ENCODE measurements around the gene RPS6KA4. TPM values are rescaled to one million over a fixed set of nuclear protein-coding genes. Genes with fewer than 3 reads are reported as not detected.

RPS6KA4 gene
- total and polyA plus RNA-seq, 2 of the 13 experiments (the other 11 are each of a cell fraction or from before 2014, with no cell fraction given) = 8.9 to 14.2 TPM

GRCh38 chr11:64419818-64420485, 61.0 kb downstream of the RPS6KA4 start:
- H3K4me3 ChIP-seq (replicated peaks in 1 of 3; ENCODE audit: insufficient read depth in 1 of 3, low read depth in 2 of 3, low read length in 3 of 3) = no peak overlapping the region
- H3K4me2 ChIP-seq (ENCODE audit: low read depth, low read length) = no peak overlapping the region
- TF ChIP-seq MLLT10 (CRISPR knock-in tag; IDR thresholded peaks at IDR 0.05) = no peak
- peak; percentile 97 for TF ChIP-seq ATF7 (IDR thresholded peaks at IDR 0.05)
- no peak for TF ChIP-seq ATF7 (CRISPR knock-in tag; IDR thresholded peaks at IDR 0.05)
- no peak for TF ChIP-seq ASH2L (IDR thresholded peaks at IDR 0.05; ENCODE audit: insufficient read length, low read depth, low read length)
- peak; percentile 94 for TF ChIP-seq CREB1 (IDR thresholded peaks at IDR 0.05)
- no peak for TF ChIP-seq CREB1 (CRISPR knock-in tag; IDR thresholded peaks at IDR 0.05)
- TF ChIP-seq ZNF629 (CRISPR knock-in tag; conservative IDR thresholded peaks at IDR 0.05) = peak; percentile 58
- ChIA-PET POLR2A (no interaction called here), CTCF (ENCODE audit: low intra/inter-chr PET ratio, low total read pairs) (no interaction called here)
- in situ Hi-C loops (cut with HindIII; ENCODE audit: extremely low pct_ligation_motif_present, low pct_unique_long_range_greater_than_20kb) = no loop called here
- H3K9ac ChIP-seq (ENCODE audit: insufficient read depth, low read depth, low read length) = no peak overlapping the region
- DNase-seq (ENCODE audit: low spot score) = no peak
- no peaks in the 10 kb centered on the region for H3K36me3 ChIP-seq (replicated peaks in 1 of 2; ENCODE audit: control insufficient read depth in 1 of 2, insufficient read depth in 2 of 2, low read length in 2 of 2)
- H3K27me3 ChIP-seq (ENCODE audit: control insufficient read depth in 1 of 2, insufficient read depth in 2 of 2, low read length in 2 of 2) = peaks cover under 1 to 20% of the 10 kb centered on the region in 2 experiments; a peak in 3 of 5 replicates
- no TSS peak for BruUV-seq (replicated peaks)
- no peak overlapping the region for H2AFZ ChIP-seq (ENCODE audit: low read length)
- H3K4me1 ChIP-seq (ENCODE audit: insufficient read depth, low read length) = no peaks in the 10 kb centered on the region
- no peaks in the 10 kb centered on the region for H4K20me1 ChIP-seq (ENCODE audit: insufficient read depth, low read length)
- no peak for ATAC-seq
- WGBS (ENCODE audit: low lambda C conversion rate) = 24% methylated on average over 7 of the region's 8 CpGs
- intact Hi-C loops (cut with micrococcal nuclease; ENCODE audit: unreplicated experiment) = no loop called here
- FAIRE-seq = no peak
- H3K9me3 ChIP-seq (ENCODE audit: low read length) = no peaks in the 10 kb centered on the region
- H3K27ac ChIP-seq (ENCODE audit: extremely low read length, insufficient read depth, low read length) = no peak overlapping the region
- no peaks in the 10 kb centered on the region for H3K79me2 ChIP-seq (ENCODE audit: insufficient read depth, low read length)

MicroRNA genes within 50 kb of the gene (microRNA counts, 767-probe panel; counts per million panel counts)
- microRNA hsa-miR-1237 = not detected

Small RNA genes lying within 50 kb of the gene (microRNA-seq; reads per million reads assigned to microRNA genes)
- gene MIR1237 (2.0 reads per million, percentile 9 among the genes with 10 or more reads in this experiment), gene MIR7155 (not detected)

Small RNA genes lying within 50 kb of the gene (small RNA-seq; reads per million reads assigned to genes)
- gene MIR1237 (ENCODE audit: insufficient read depth in 2 of 3, insufficient read length in 3 of 3, low read depth in 2 of 3, low replicate concordance in 1 of 3) = 0 to 2.9 (median 0.98) reads per million in 3 experiments
- gene MIR7155 (ENCODE audit: insufficient read depth in 2 of 3, insufficient read length in 3 of 3, low read depth in 2 of 3, low replicate concordance in 1 of 3) = 0 reads per million in 3 experiments

Other genes with a start within 250 kb of the RPS6KA4 start
- gene MACROD1, start 193.0 kb upstream of the RPS6KA4 start, total RNA-seq (2016; rRNA removed; fragmentation: Illumina TruSeq; extraction: Trizol) = 34.5 and 39.6 TPM in 2 replicates
- 23.1 and 33.3 TPM in 2 replicates for gene MACROD1, start 193.0 kb upstream of the RPS6KA4 start, polyA plus RNA-seq (2011; rRNA removed)
- gene STIP1, start 173.0 kb upstream of the RPS6KA4 start, total RNA-seq (2016; rRNA removed; fragmentation: Illumina TruSeq; extraction: Trizol) = 217 and 245 TPM in 2 replicates
- gene STIP1, start 173.0 kb upstream of the RPS6KA4 start, polyA plus RNA-seq (2011; rRNA removed) = 81.1 and 83.3 TPM in 2 replicates
- not detected in 2 replicates for gene FERMT3, start 152.4 kb upstream of the RPS6KA4 start, total RNA-seq (2016; rRNA removed; fragmentation: Illumina TruSeq; extraction: Trizol)
- gene FERMT3, start 152.4 kb upstream of the RPS6KA4 start, polyA plus RNA-seq (2011; rRNA removed) = 0.16 and 0.29 TPM in 2 replicates
- gene TRPT1, start 133.0 kb upstream of the RPS6KA4 start, total RNA-seq (2016; rRNA removed; fragmentation: Illumina TruSeq; extraction: Trizol) = 21.0 and 24.8 TPM in 2 replicates
- gene TRPT1, start 133.0 kb upstream of the RPS6KA4 start, polyA plus RNA-seq (2011; rRNA removed) = 40.7 and 45.1 TPM in 2 replicates
- gene NUDT22, start 132.9 kb upstream of the RPS6KA4 start, total RNA-seq (2016; rRNA removed; fragmentation: Illumina TruSeq; extraction: Trizol) = 38.5 and 39.8 TPM in 2 replicates
- 33.5 and 38.6 TPM in 2 replicates for gene NUDT22, start 132.9 kb upstream of the RPS6KA4 start, polyA plus RNA-seq (2011; rRNA removed)
- gene DNAJC4, start 128.6 kb upstream of the RPS6KA4 start, total RNA-seq (2016; rRNA removed; fragmentation: Illumina TruSeq; extraction: Trizol) = 7.1 and 10.3 TPM in 2 replicates
- gene DNAJC4, start 128.6 kb upstream of the RPS6KA4 start, polyA plus RNA-seq (2011; rRNA removed) = 60.8 and 70.9 TPM in 2 replicates
- gene VEGFB, start 124.6 kb upstream of the RPS6KA4 start, total RNA-seq (2016; rRNA removed; fragmentation: Illumina TruSeq; extraction: Trizol) = 10.1 and 11.3 TPM in 2 replicates
- 9.0 and 10.8 TPM in 2 replicates for gene VEGFB, start 124.6 kb upstream of the RPS6KA4 start, polyA plus RNA-seq (2011; rRNA removed)
- 29.4 and 53.3 TPM in 2 replicates for gene FKBP2, start 118.1 kb upstream of the RPS6KA4 start, total RNA-seq (2016; rRNA removed; fragmentation: Illumina TruSeq; extraction: Trizol)
- 30.1 and 36.0 TPM in 2 replicates for gene FKBP2, start 118.1 kb upstream of the RPS6KA4 start, polyA plus RNA-seq (2011; rRNA removed)
- gene PPP1R14B, start 112.2 kb upstream of the RPS6KA4 start, total RNA-seq (2016; rRNA removed; fragmentation: Illumina TruSeq; extraction: Trizol) = 120 and 148 TPM in 2 replicates
- gene PPP1R14B, start 112.2 kb upstream of the RPS6KA4 start, polyA plus RNA-seq (2011; rRNA removed) = 110 and 111 TPM in 2 replicates
- 11.0 and 13.8 TPM in 2 replicates for gene PLCB3, start 107.6 kb upstream of the RPS6KA4 start, total RNA-seq (2016; rRNA removed; fragmentation: Illumina TruSeq; extraction: Trizol)
- gene PLCB3, start 107.6 kb upstream of the RPS6KA4 start, polyA plus RNA-seq (2011; rRNA removed) = 7.5 and 9.0 TPM in 2 replicates
- 28.5 and 33.0 TPM in 2 replicates for gene BAD, start 74.5 kb upstream of the RPS6KA4 start, total RNA-seq (2016; rRNA removed; fragmentation: Illumina TruSeq; extraction: Trizol)
- 17.9 and 21.2 TPM in 2 replicates for gene BAD, start 74.5 kb upstream of the RPS6KA4 start, polyA plus RNA-seq (2011; rRNA removed)
- 10.3 and 13.2 TPM in 2 replicates for gene GPR137, start 73.3 kb upstream of the RPS6KA4 start, total RNA-seq (2016; rRNA removed; fragmentation: Illumina TruSeq; extraction: Trizol)
- gene GPR137, start 73.3 kb upstream of the RPS6KA4 start, polyA plus RNA-seq (2011; rRNA removed) = 8.5 and 10.4 TPM in 2 replicates
- not detected in 2 replicates for gene KCNK4, start 67.9 kb upstream of the RPS6KA4 start, total RNA-seq (2016; rRNA removed; fragmentation: Illumina TruSeq; extraction: Trizol)
- gene KCNK4, start 67.9 kb upstream of the RPS6KA4 start, polyA plus RNA-seq (2011; rRNA removed) = not detected in 2 replicates
- gene CATSPERZ, start 58.8 kb upstream of the RPS6KA4 start, total RNA-seq (2016; rRNA removed; fragmentation: Illumina TruSeq; extraction: Trizol) = 0.22 and 0.73 TPM in 2 replicates
- 0.16 and 0.48 TPM in 2 replicates for gene CATSPERZ, start 58.8 kb upstream of the RPS6KA4 start, polyA plus RNA-seq (2011; rRNA removed)
- 28.3 and 36.3 TPM in 2 replicates for gene ESRRA, start 53.6 kb upstream of the RPS6KA4 start, total RNA-seq (2016; rRNA removed; fragmentation: Illumina TruSeq; extraction: Trizol)
- 18.1 and 24.3 TPM in 2 replicates for gene ESRRA, start 53.6 kb upstream of the RPS6KA4 start, polyA plus RNA-seq (2011; rRNA removed)
- gene TRMT112, start 41.6 kb upstream of the RPS6KA4 start, total RNA-seq (2016; rRNA removed; fragmentation: Illumina TruSeq; extraction: Trizol) = 409 and 492 TPM in 2 replicates
- 151 and 186 TPM in 2 replicates for gene TRMT112, start 41.6 kb upstream of the RPS6KA4 start, polyA plus RNA-seq (2011; rRNA removed)
- gene PRDX5, start 41.0 kb upstream of the RPS6KA4 start, total RNA-seq (2016; rRNA removed; fragmentation: Illumina TruSeq; extraction: Trizol) = 215 and 266 TPM in 2 replicates
- 288 and 311 TPM in 2 replicates for gene PRDX5, start 41.0 kb upstream of the RPS6KA4 start, polyA plus RNA-seq (2011; rRNA removed)
- gene CCDC88B, start 19.0 kb upstream of the RPS6KA4 start, total RNA-seq (2016; rRNA removed; fragmentation: Illumina TruSeq; extraction: Trizol) = 4.8 and 5.2 TPM in 2 replicates
- gene CCDC88B, start 19.0 kb upstream of the RPS6KA4 start, polyA plus RNA-seq (2011; rRNA removed) = 3.6 and 5.2 TPM in 2 replicates
- gene SLC22A11, start 196.8 kb downstream of the RPS6KA4 start, total RNA-seq (2016; rRNA removed; fragmentation: Illumina TruSeq; extraction: Trizol) = 0.10 and 0.51 TPM in 2 replicates
- 1.1 and 1.9 TPM in 2 replicates for gene SLC22A11, start 196.8 kb downstream of the RPS6KA4 start, polyA plus RNA-seq (2011; rRNA removed)
- gene SLC22A12, start 232.1 kb downstream of the RPS6KA4 start, total RNA-seq (2016; rRNA removed; fragmentation: Illumina TruSeq; extraction: Trizol) = not detected in 2 replicates
- gene SLC22A12, start 232.1 kb downstream of the RPS6KA4 start, polyA plus RNA-seq (2011; rRNA removed) = not detected in 2 replicates